HepG2 (cell line): ENCODE results near the gene TALDO1. TPM values are rescaled to one million over a fixed set of nuclear protein-coding genes. Genes with fewer than 3 reads are reported as not detected.
A peak's percentile ranks its signal among the peaks of the same experiment; 100 is the strongest.

Experiments
- BRD4 ChIP-seq: sonication (generic); formaldehyde crosslinking; IDR thresholded peaks from 2 replicates; pipeline ENCODE4 v1.4.0; 2020; ENCODE audit warnings: missing genetic modification reagents
- FLYWCH1 ChIP-seq: sonication (generic); formaldehyde crosslinking; IDR thresholded peaks from 2 replicates; pipeline ENCODE4 v1.8.1; 2023; ENCODE audit warnings: mild to moderate bottlenecking, missing genetic modification reagents
- SRF ChIP-seq: IDR thresholded peaks from 2 replicates; pipeline ENCODE4 v1.6.1; 2011; ENCODE audit warnings: mild to moderate bottlenecking, low read depth, low read length, moderate library complexity
- WIZ ChIP-seq: sonication (generic); formaldehyde crosslinking; IDR thresholded peaks from 2 replicates; pipeline ENCODE4 v1.5.1; 2020; ENCODE audit warnings: mild to moderate bottlenecking, missing genetic modification reagents
- ZBTB14 ChIP-seq: sonication (generic); formaldehyde crosslinking; IDR thresholded peaks from 2 replicates; pipeline ENCODE4 v1.4.0; 2020; ENCODE audit warnings: missing genetic modification reagents
- ZBTB42 ChIP-seq: sonication (generic); formaldehyde crosslinking; IDR thresholded peaks from 2 replicates; pipeline ENCODE4 v1.5.0; 2020; ENCODE audit warnings: mild to moderate bottlenecking, missing genetic modification reagents
- ZNF225 ChIP-seq: sonication (generic); formaldehyde crosslinking; IDR thresholded peaks from 2 replicates; pipeline ENCODE4 v1.4.0; 2020; ENCODE audit warnings: mild to moderate bottlenecking, missing genetic modification reagents
- ZNF609 ChIP-seq: sonication (generic); formaldehyde crosslinking; IDR thresholded peaks from 2 replicates; pipeline ENCODE4 v1.4.0; 2020; ENCODE audit warnings: mild to moderate bottlenecking, missing genetic modification reagents, borderline replicate concordance
- ZNF740 ChIP-seq: sonication (generic); formaldehyde crosslinking; IDR thresholded peaks from 2 replicates; pipeline ENCODE4 v1.4.0; 2020; ENCODE audit warnings: missing genetic modification reagents
- ZNF788 ChIP-seq: sonication (generic); formaldehyde crosslinking; IDR thresholded peaks from 2 replicates; pipeline ENCODE4 v1.5.0; 2020; ENCODE audit warnings: mild to moderate bottlenecking, missing genetic modification reagents, borderline replicate concordance
- polyA plus RNA-seq, 8 experiments: library from polyadenylated mRNA; depleted of rRNA in 3 of 8; stranded (reverse) in 7 of 8; unstranded in 1 of 8; fragments of >200 nt; fragmentation: Illumina TruSeq in 4 of 8; extraction: Trizol in 4 of 8; gene quantifications; 2 replicates each; pipeline versions ENCODE4 v1.2.1 to v1.2.3, GENCODE V29; 2011 to 2016; ENCODE audit warnings: low read depth in 4 of 8, missing spikeins in 1 of 8, mixed read lengths in 1 of 8; ENCODE audit not compliant: insufficient read depth in 1 of 8
- total RNA-seq, 5 experiments: library from RNA; depleted of rRNA; stranded (reverse); fragments of >200 nt; fragmentation: Illumina TruSeq; extraction: Trizol; gene quantifications; 2 replicates each; pipeline ENCODE4 v1.2.3, GENCODE V29; 2016; ENCODE audit warnings: low read depth in 1 of 5
- TF ChIP-seq, protein P1 (sequence below): sonication (generic); formaldehyde crosslinking; IDR thresholded peaks from 2 replicates; pipeline ENCODE4 v1.9.0; 2021; ENCODE audit warnings: mild to moderate bottlenecking, missing genetic modification reagents
- TF ChIP-seq, protein P2 (sequence below): sonication (generic); formaldehyde crosslinking; IDR thresholded peaks from 2 replicates; pipeline ENCODE4 v1.8.0; 2022; ENCODE audit warnings: mild to moderate bottlenecking, missing genetic modification reagents, borderline replicate concordance

TALDO1 gene
- total and polyA plus RNA-seq, 2 of the 13 experiments (the other 11 are each of a cell fraction or from before 2014, with no cell fraction given) = 107 to 240 TPM

DNA sequence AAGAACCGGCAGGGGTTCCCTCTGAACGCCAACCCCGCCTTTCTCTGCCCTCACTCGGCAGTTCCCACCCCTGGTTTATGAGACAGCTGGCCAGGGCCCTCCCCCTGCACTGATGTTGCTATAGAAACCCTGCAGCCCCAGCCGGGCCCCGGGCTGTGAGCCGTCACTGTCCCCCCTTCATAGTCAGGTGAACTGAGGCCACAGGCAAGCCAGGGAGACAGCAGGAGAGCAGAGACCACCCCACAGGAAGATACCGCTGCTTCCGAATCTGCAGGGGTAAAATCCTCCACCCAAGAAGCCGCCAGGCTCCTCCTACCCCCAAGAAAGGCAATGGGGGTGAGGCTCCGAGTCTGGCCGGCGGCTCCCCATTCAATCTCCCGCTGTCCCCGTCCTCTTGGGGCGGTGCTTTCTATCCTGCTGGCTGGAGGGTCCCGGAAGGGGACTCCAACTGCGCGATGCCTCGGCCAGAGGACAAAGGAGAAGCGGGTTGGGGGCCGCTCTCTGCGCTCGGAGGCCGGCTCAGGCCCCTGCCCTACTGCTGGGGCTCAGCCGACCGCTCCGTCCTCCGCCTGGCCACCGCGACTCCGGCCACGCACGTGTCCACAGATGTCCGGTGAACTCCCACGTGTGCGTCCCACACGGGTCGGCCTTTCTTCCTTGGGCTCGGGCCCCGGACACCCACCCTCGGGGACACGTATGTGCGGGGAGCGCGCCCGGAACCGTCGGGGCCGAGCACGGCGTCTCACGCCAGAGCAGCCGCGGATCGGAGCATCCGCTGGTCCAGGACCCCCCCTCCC, 50.2 kb downstream of the TALDO1 start (continued):
- TF ChIP-seq, protein P1, sequence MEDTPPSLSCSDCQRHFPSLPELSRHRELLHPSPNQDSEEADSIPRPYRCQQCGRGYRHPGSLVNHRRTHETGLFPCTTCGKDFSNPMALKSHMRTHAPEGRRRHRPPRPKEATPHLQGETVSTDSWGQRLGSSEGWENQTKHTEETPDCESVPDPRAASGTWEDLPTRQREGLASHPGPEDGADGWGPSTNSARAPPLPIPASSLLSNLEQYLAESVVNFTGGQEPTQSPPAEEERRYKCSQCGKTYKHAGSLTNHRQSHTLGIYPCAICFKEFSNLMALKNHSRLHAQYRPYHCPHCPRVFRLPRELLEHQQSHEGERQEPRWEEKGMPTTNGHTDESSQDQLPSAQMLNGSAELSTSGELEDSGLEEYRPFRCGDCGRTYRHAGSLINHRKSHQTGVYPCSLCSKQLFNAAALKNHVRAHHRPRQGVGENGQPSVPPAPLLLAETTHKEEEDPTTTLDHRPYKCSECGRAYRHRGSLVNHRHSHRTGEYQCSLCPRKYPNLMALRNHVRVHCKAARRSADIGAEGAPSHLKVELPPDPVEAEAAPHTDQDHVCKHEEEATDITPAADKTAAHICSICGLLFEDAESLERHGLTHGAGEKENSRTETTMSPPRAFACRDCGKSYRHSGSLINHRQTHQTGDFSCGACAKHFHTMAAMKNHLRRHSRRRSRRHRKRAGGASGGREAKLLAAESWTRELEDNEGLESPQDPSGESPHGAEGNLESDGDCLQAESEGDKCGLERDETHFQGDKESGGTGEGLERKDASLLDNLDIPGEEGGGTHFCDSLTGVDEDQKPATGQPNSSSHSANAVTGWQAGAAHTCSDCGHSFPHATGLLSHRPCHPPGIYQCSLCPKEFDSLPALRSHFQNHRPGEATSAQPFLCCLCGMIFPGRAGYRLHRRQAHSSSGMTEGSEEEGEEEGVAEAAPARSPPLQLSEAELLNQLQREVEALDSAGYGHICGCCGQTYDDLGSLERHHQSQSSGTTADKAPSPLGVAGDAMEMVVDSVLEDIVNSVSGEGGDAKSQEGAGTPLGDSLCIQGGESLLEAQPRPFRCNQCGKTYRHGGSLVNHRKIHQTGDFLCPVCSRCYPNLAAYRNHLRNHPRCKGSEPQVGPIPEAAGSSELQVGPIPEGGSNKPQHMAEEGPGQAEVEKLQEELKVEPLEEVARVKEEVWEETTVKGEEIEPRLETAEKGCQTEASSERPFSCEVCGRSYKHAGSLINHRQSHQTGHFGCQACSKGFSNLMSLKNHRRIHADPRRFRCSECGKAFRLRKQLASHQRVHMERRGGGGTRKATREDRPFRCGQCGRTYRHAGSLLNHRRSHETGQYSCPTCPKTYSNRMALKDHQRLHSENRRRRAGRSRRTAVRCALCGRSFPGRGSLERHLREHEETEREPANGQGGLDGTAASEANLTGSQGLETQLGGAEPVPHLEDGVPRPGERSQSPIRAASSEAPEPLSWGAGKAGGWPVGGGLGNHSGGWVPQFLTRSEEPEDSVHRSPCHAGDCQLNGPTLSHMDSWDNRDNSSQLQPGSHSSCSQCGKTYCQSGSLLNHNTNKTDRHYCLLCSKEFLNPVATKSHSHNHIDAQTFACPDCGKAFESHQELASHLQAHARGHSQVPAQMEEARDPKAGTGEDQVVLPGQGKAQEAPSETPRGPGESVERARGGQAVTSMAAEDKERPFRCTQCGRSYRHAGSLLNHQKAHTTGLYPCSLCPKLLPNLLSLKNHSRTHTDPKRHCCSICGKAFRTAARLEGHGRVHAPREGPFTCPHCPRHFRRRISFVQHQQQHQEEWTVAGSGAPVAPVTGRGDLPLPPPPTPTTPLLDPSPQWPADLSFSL (CRISPR knock-in tag) = no peak
- TF ChIP-seq WIZ (CRISPR knock-in tag) (0 out of 2 replicates have a peak, but pooled peaks have one; percentile 22), ZNF740 (peak; percentile 58; the same call in 1 of the 2 replicates), SRF (peak; percentile 70; the same call in 1 of the 2 replicates), ZNF788 (0 out of 2 replicates have a peak, but pooled peaks have one; percentile 28), ZBTB42 (0 out of 2 replicates have a peak, but pooled peaks have one; percentile 62), ZNF225 (CRISPR knock-in tag) (no peak; the same call in 1 of the 2 replicates), BRD4 (CRISPR knock-in tag) (peak; percentile 58; the same call in 1 of the 2 replicates), ZNF609 (CRISPR knock-in tag) (0 out of 2 replicates have a peak, but pooled peaks have one; percentile 24), ZBTB14 (CRISPR knock-in tag) (peak; percentile 95), FLYWCH1 (CRISPR knock-in tag) (no peak)
- TF ChIP-seq, protein P2, sequence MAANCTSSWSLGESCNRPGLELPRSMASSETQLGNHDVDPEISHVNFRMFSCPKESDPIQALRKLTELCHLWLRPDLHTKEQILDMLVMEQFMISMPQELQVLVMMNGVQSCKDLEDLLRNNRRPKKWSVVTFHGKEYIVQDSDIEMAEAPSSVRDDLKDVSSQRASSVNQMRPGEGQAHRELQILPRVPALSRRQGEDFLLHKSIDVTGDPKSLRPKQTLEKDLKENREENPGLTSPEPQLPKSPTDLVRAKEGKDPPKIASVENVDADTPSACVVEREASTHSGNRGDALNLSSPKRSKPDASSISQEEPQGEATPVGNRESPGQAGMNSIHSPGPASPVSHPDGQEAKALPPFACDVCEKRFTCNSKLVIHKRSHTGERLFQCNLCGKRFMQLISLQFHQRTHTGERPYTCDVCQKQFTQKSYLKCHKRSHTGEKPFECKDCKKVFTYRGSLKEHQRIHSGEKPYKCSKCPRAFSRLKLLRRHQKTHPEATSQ (CRISPR knock-in tag) = 0 out of 2 replicates have a peak, but pooled peaks have one; percentile 33
